ENCODE results near the gene PTX3.

- no peak for TF ChIP-seq EZH2phosphoT487 (IDR thresholded peaks at IDR 0.05; ENCODE audit: insufficient read depth, low read depth)
- TF ChIP-seq EZH2 (IDR thresholded peaks at IDR 0.05; ENCODE audit: insufficient read depth, poor library complexity, severe bottlenecking) = no peak
These were observed 42.2 kb upstream of the PTX3 start for GRCh38 chr3:157394411-157394810.
